SK-N-SH treated with all-trans-retinoic acid at 6 μM for 48 hours (cell line): Measurements from ENCODE around the gene ST14.

Experiments used
- ARNTL ChIP-seq: fragments of 450-650 bp; formaldehyde crosslinking; IDR thresholded peaks from 2 replicates; pipeline ENCODE4 v1.5.0; 2020; ENCODE audit warnings: low read depth, mild to moderate bottlenecking, moderate library complexity, borderline replicate concordance
- BACH2 ChIP-seq: fragments of 250-450 bp; sonication (Bioruptor Pico); IDR thresholded peaks from 2 replicates; pipeline ENCODE4 v1.9.0; 2021; ENCODE audit warnings: mild to moderate bottlenecking, borderline replicate concordance
- CSDC2 ChIP-seq: fragments of 250-450 bp; sonication (Bioruptor Pico); IDR thresholded peaks from 2 replicates; pipeline ENCODE4 v1.5.0; 2020; ENCODE audit warnings: mild to moderate bottlenecking, moderate library complexity
- CSRNP3 ChIP-seq: fragments of 250-450 bp; sonication (Bioruptor Pico); IDR thresholded peaks from 2 replicates; pipeline ENCODE4 v1.5.1; 2021; ENCODE audit warnings: mild to moderate bottlenecking, moderate library complexity
- POU6F1 ChIP-seq: fragments of 250-450 bp; sonication (Bioruptor Pico); IDR thresholded peaks from 2 replicates; pipeline ENCODE4 v1.8.0; 2021; ENCODE audit warnings: low read depth, mild to moderate bottlenecking, moderate library complexity, borderline replicate concordance
- PPARA ChIP-seq: fragments of 250-450 bp; sonication (Bioruptor Pico); IDR thresholded peaks from 2 replicates; pipeline ENCODE4 v1.5.0; 2020; ENCODE audit warnings: mild to moderate bottlenecking, borderline replicate concordance
- ZFP3 ChIP-seq: fragments of 250-450 bp; sonication (Bioruptor Pico); IDR thresholded peaks from 2 replicates; pipeline ENCODE4 v1.5.0; 2020; ENCODE audit warnings: mild to moderate bottlenecking, moderate library complexity

- TF ChIP-seq CSRNP3 (CRISPR knock-in tag) (no peak), BACH2 (no peak), ARNTL (CRISPR knock-in tag) (no peak), CSDC2 (CRISPR knock-in tag) (no peak), PPARA (no peak), ZFP3 (CRISPR knock-in tag) (no peak), POU6F1 (no peak)
Observed at GRCh38 chr11:130145975-130146776, 13.4 kb upstream of the ST14 start.
